Vagina (tissue), 2 donors: ENCODE measurements around the gene CEND1. TPM values are rescaled to one million over a fixed set of nuclear protein-coding genes. Genes with fewer than 3 reads are reported as not detected.

Source experiments
- DNase-seq, 2 donors: peaks; one replicate each; pipeline ENCODE4 v3.0.0-alpha.2; 2017; ENCODE audit errors: extremely low spot score in 2 of 2
- H3K27ac ChIP-seq: fragments of 200-600 bp; sonication (generic); one replicate; pipeline ENCODE4 v1.5.1; 2019
- H3K27me3 ChIP-seq: fragments of 200-600 bp; sonication (generic); one replicate; pipeline ENCODE4 v1.5.1; 2019
- H3K36me3 ChIP-seq, 2 donors: fragments of 200-600 bp; sonication (generic); one replicate each; pipeline ENCODE4 v1.5.1; 2017 to 2019
- H3K4me1 ChIP-seq: fragments of 200-600 bp; sonication (generic); one replicate; pipeline ENCODE4 v1.5.1; 2019
- H3K4me3 ChIP-seq, 2 donors: fragments of 200-600 bp; sonication (generic); 1 replicate in 1 of 2; 2 replicates in 1 of 2; pipeline ENCODE4 v1.5.1; 2016 to 2019
- H3K9me3 ChIP-seq: fragments of 200-600 bp; sonication (generic); one replicate; pipeline ENCODE4 v1.5.1; 2019
- POLR2A ChIP-seq, 2 donors: fragments of 450-650 bp; IDR thresholded peaks; one replicate each; pipeline ENCODE4 v1.6.1; 2017; ENCODE audit warnings: antibody characterized with exemption in 2 of 2, mild to moderate bottlenecking in 2 of 2, moderate library complexity in 2 of 2
- POLR2AphosphoS5 ChIP-seq, 2 donors: sonication (generic); formaldehyde crosslinking; IDR thresholded peaks; one replicate each; pipeline ENCODE4 v1.9.0; 2017; ENCODE audit warnings: antibody characterized with exemption in 2 of 2, mild to moderate bottlenecking in 2 of 2, low read depth in 1 of 2; ENCODE audit not compliant: insufficient read depth in 1 of 2
- intact Hi-C: fragments of 100-400 bp; cut with DNase I; formaldehyde crosslinking; loops from one replicate; pipeline ENCODE4 v1.15.1; 2023
- total RNA-seq: library from RNA; depleted of rRNA; stranded (reverse); fragments of >200 nt; gene quantifications from one replicate; pipeline ENCODE4 v1.2.3, GENCODE V29; 2016
- TF ChIP-seq, protein P1 (sequence below), 3 experiments: fragments of 450-650 bp in 2 of 3; fragments of 200-600 bp in 1 of 3; sonication (generic) in 1 of 3; IDR thresholded peaks; one replicate each; pipeline ENCODE4 v1.5.1; 2017 to 2019; ENCODE audit warnings: antibody characterized with exemption in 3 of 3, mild to moderate bottlenecking in 2 of 3, moderate library complexity in 2 of 3

Gene CEND1
- total RNA-seq, 1 donor from 2014 or later = 1.7 TPM

DNA sequence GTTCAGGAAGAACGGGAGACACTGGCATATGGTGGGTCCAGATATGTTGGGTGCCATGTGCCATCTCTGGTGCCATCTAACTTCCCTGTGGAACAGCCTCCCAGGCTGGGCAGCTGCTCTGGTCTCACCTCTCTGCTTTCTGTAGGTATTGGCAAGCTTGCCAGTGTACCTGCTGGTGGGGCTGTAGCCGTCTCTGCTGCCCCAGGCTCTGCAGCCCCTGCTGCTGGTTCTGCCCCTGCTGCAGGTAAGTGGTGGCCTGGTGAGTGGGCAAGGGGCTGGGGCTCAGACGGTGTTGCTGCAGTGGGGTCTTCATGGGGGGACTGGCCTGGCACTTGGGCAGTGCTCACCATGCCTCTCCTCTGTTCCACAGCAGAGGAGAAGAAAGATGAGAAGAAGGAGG, 22.5 kb upstream of the CEND1 start:
- H3K27me3 ChIP-seq = no peaks in the 10 kb centered on the region
- H3K27ac ChIP-seq = no peak overlapping the region
- H3K9me3 ChIP-seq = no peaks in the 10 kb centered on the region
- H3K4me3 ChIP-seq = no peak overlapping the region
- intact Hi-C loops = no loop called here
- DNase-seq = no peak
- TF ChIP-seq POLR2A (IDR thresholded peaks at IDR 0.05) (no peak), POLR2AphosphoS5 (IDR thresholded peaks at IDR 0.05; ENCODE audit: insufficient read depth in 1 of 2, low read depth in 1 of 2) (no peak)
- TF ChIP-seq, protein P1, sequence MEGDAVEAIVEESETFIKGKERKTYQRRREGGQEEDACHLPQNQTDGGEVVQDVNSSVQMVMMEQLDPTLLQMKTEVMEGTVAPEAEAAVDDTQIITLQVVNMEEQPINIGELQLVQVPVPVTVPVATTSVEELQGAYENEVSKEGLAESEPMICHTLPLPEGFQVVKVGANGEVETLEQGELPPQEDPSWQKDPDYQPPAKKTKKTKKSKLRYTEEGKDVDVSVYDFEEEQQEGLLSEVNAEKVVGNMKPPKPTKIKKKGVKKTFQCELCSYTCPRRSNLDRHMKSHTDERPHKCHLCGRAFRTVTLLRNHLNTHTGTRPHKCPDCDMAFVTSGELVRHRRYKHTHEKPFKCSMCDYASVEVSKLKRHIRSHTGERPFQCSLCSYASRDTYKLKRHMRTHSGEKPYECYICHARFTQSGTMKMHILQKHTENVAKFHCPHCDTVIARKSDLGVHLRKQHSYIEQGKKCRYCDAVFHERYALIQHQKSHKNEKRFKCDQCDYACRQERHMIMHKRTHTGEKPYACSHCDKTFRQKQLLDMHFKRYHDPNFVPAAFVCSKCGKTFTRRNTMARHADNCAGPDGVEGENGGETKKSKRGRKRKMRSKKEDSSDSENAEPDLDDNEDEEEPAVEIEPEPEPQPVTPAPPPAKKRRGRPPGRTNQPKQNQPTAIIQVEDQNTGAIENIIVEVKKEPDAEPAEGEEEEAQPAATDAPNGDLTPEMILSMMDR (IDR thresholded peaks at IDR 0.05) = no peak
- H3K4me1 ChIP-seq = peaks cover 33% of the 10 kb centered on the region
- peaks cover 0 to 30% of the 10 kb centered on the region in 2 donors for H3K36me3 ChIP-seq

DNA sequence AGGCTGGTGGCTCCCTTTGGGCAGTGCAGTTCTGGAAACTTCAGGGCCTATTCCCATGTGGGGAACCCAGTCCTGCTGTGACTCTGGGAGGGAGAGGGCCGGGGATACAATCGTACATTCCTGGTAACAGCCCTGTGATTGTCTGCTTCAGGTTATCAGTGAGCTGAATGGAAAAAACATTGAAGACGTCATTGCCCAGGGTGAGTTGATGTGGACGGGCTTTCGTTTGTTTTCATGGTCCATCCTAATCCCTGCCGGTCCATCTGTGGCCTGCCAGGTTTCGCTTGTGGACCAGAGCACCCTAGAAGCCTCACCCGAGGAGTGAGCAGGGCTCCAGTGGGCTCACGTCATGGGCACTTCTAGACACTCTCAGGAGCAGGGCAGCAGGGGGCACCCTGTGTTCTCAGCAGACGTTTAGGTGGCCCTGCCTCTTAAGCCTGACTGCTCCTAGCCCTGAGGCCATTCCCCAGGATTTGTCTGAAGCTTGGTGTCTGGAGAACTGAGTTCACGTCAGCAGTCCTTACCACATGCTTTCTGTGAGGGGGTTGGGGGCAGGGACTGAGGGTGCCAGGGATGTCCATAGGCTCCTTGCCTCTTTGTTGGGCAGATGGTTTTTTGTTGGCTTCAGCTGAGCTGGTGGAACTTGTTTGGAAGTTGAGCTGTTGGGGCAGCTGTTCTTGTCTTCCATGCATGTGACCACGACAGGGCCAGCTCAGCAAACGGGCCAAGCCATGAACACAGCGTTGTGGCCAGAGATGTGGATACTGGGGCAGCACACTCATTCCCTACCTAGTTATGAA, 21.8 kb upstream of the CEND1 start:
- peaks cover 33% of the 10 kb centered on the region for H3K4me1 ChIP-seq
- H3K27me3 ChIP-seq = no peaks in the 10 kb centered on the region
- peak overlapping the region in 1 of 2 donors; percentile 98 for H3K4me3 ChIP-seq
- DNase-seq = no peak
- H3K36me3 ChIP-seq = peaks cover 0 to 30% of the 10 kb centered on the region in 2 donors
- intact Hi-C loops = no loop called here
- H3K27ac ChIP-seq = no peak overlapping the region
- TF ChIP-seq, protein P1 (IDR thresholded peaks at IDR 0.05) = no peak
- TF ChIP-seq POLR2A (IDR thresholded peaks at IDR 0.05) (no peak), POLR2AphosphoS5 (IDR thresholded peaks at IDR 0.05; ENCODE audit: insufficient read depth in 1 of 2, low read depth in 1 of 2) (no peak)
- no peaks in the 10 kb centered on the region for H3K9me3 ChIP-seq

DNA sequence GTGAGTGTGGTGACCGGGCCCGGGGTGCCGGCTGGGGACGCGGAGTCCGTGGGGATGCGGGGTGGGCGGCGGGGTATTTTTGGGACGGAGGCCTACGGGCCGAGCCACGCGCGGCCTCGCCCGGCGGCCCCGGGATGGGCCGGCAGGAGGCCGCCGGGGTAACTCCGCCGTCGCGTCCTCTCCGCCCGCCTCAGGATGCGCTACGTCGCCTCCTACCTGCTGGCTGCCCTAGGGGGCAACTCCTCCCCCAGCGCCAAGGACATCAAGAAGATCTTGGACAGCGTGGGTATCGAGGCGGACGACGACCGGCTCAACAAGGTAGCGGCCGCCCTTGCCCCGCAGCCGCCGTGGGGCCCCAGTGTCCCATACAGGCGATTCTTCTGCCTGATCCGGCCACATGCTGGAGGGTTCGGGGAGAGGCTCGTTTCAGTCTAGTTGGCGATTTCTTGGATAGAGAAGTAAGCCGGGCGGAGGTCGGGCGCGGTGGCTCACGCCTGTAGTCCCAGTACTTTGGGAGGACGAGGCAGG, 20.2 kb upstream of the CEND1 start:
- Histone ChIP-seq H3K27ac (peak overlapping the region; percentile 96), H3K4me3 (peak overlapping the region; percentile 86 to 98), H3K4me1 (peaks cover 37% of the 10 kb centered on the region), H3K9me3 (no peaks in the 10 kb centered on the region), H3K27me3 (no peaks in the 10 kb centered on the region), H3K36me3 (peaks cover 0 to 30% of the 10 kb centered on the region in 2 donors)
- TF ChIP-seq POLR2A (IDR thresholded peaks at IDR 0.05) (no peak), POLR2AphosphoS5 (IDR thresholded peaks at IDR 0.05; ENCODE audit: insufficient read depth in 1 of 2, low read depth in 1 of 2) (no peak)
- TF ChIP-seq, protein P1 (IDR thresholded peaks at IDR 0.05) = no peak
- intact Hi-C loops = no loop called here
- DNase-seq = no peak

DNA sequence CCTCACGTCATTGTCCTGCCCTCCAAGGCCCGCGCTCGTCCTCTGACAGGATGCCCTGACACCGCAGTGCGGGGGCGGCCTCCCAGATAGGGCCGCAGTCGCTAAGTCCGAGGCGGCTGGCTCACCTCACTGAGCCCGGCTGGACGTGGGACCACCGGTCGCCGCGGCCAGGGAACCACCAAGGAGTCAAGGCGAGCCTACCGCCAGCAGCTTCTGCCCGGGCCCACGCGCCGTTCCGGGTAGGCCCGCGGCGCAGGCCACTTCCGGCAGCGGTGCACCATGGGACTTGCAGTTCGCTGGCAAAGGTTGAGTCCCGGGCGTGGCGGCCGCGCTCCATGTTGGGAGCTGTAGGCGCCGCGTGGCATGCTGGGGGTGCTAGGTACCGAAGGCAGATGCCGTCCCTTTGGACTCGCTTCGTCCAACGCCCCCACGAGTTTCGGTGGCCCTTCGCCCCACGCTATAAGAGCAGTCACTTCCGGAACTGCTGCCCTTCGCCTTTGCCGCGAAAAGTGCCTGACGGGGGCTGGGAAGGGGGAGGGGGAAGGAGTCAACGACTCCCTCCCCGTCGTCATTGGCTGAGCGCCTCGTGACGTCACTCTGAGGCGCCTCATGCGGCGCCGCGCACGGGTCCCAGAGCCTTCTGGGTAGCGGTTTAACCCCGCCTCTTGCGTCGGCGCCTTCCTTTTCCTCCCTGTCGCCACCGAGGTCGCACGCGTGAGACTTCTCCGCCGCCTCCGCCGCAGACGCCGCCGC, 19.6 kb upstream of the CEND1 start, which contains the start of gene RPLP2:
Gene RPLP2, plus strand, starts transcription at position 681 of the 753 bp plus-strand sequence. CDS start 268 bp downstream, outside the sequence.
- Histone ChIP-seq H3K27ac (peak within 1 kb of the TSS; percentile 96), H3K4me1 (peaks cover 42% of the 10 kb centered on the region), H3K9me3 (no peaks in the 10 kb centered on the region), H3K36me3 (peaks cover 0 to 30% of the 10 kb centered on the region in 2 donors), H3K4me3 (peak within 1 kb of the TSS; percentile 86 to 98), H3K27me3 (no peaks in the 10 kb centered on the region)
- peak in 1 of 2 donors; percentile 99 for DNase-seq
- intact Hi-C loops = loop anchor here (5.0 kb wide), 1 partner anchor 33 kb away; the partner anchor contains the start of genes POLR2L and TSPAN4
- TF ChIP-seq POLR2AphosphoS5 (IDR thresholded peaks at IDR 0.05; ENCODE audit: insufficient read depth in 1 of 2, low read depth in 1 of 2) (peak; percentile 95 to 99), POLR2A (IDR thresholded peaks at IDR 0.05) (peak in 1 of 2 donors; percentile 90)
- TF ChIP-seq, protein P1 (IDR thresholded peaks at IDR 0.05) = peak in 1 of 3 experiments; percentile 4
